Progenitor cell of endocrine pancreas (in vitro differentiated cells): ENCODE data around the gene CAPZA1. TPM values are rescaled to one million over a fixed set of nuclear protein-coding genes. Genes with fewer than 3 reads are reported as not detected.

Experiments
- DNase-seq: peaks from one replicate; pipeline ENCODE4 v3.0.0; 2021; ENCODE audit warnings: low spot score; ENCODE audit not compliant: unreplicated experiment
- H3K27ac Mint-ChIP-seq: 2 replicates; pipeline ENCODE4 v1.8.0; 2021; ENCODE audit warnings: mild to moderate bottlenecking, moderate library complexity, mixed read lengths
- H3K27me3 Mint-ChIP-seq: 2 replicates; pipeline ENCODE4 v1.8.0; 2021; ENCODE audit warnings: mixed read lengths
- H3K36me3 Mint-ChIP-seq: 2 replicates; pipeline ENCODE4 v1.8.0; 2022; ENCODE audit warnings: mixed read lengths; ENCODE audit not compliant: insufficient read depth
- H3K4me1 Mint-ChIP-seq: 2 replicates; pipeline ENCODE4 v1.8.0; 2021; ENCODE audit warnings: low read depth, mixed read lengths
- H3K4me3 Mint-ChIP-seq: 2 replicates; pipeline ENCODE4 v1.8.0; 2021; ENCODE audit warnings: low read depth, mild to moderate bottlenecking, moderate library complexity, mixed read lengths
- H3K9me3 Mint-ChIP-seq: 2 replicates; pipeline ENCODE4 v1.8.0; 2021; ENCODE audit warnings: low read depth, mixed read lengths
- total RNA-seq: library from RNA; stranded (reverse); gene quantifications from 2 replicates; pipeline ENCODE4 v1.2.1, GENCODE V29; 2021
- TF ChIP-seq, protein P1 (sequence below): fragments of 200-600 bp; sonication (generic); IDR thresholded peaks from one replicate; pipeline ENCODE4 v1.5.0; 2021; ENCODE audit warnings: antibody characterized with exemption, mild to moderate bottlenecking; ENCODE audit not compliant: unreplicated experiment

CAPZA1 gene
- total RNA-seq, 1 donor from 2014 or later, result 129 TPM

DNA sequence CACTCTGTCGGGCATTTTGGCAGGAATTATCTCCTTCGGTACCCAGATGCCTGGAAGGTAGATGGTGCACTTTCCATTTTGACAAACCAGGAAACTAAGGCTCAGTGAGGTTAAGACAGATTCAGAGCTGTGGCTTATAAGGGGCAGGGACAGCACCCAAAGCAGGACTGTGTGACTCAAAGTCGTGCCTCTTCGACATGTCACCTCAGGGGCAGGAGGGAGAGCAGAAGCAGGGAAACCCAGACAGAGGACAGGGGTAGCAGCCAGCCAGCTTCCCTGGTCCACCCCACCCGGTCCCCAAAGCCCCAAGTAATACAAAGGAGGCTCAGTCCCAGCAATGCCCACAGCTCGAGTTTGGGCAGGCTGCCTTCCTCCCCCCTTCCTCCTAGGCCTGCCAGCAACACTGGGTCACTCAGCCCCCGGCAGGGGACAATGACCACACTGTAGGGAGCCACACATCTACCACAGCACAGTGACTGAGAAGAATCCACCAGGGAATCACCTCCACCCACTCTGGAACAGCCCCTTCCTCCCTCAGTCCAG is 84.8 kb downstream of the CAPZA1 start:
- H3K9me3 Mint-ChIP-seq, result no peaks in the 10 kb centered on the region
- peaks cover 34% of the 10 kb centered on the region for H3K4me1 Mint-ChIP-seq
- peak overlapping the region; percentile 67 for H3K4me3 Mint-ChIP-seq
- DNase-seq, result no peak
- H3K27me3 Mint-ChIP-seq, result peaks cover 21% of the 10 kb centered on the region
- peaks cover 13% of the 10 kb centered on the region for H3K36me3 Mint-ChIP-seq
- H3K27ac Mint-ChIP-seq, result peak overlapping the region; percentile 84
- TF ChIP-seq, protein P1, sequence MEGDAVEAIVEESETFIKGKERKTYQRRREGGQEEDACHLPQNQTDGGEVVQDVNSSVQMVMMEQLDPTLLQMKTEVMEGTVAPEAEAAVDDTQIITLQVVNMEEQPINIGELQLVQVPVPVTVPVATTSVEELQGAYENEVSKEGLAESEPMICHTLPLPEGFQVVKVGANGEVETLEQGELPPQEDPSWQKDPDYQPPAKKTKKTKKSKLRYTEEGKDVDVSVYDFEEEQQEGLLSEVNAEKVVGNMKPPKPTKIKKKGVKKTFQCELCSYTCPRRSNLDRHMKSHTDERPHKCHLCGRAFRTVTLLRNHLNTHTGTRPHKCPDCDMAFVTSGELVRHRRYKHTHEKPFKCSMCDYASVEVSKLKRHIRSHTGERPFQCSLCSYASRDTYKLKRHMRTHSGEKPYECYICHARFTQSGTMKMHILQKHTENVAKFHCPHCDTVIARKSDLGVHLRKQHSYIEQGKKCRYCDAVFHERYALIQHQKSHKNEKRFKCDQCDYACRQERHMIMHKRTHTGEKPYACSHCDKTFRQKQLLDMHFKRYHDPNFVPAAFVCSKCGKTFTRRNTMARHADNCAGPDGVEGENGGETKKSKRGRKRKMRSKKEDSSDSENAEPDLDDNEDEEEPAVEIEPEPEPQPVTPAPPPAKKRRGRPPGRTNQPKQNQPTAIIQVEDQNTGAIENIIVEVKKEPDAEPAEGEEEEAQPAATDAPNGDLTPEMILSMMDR, result no peak

- Mint-ChIP-seq H3K4me1 (peaks cover 33% of the 10 kb centered on the region), H3K9me3 (no peaks in the 10 kb centered on the region)
Measured at GRCh38 chr1:112704934-112705627, 85.4 kb downstream of the CAPZA1 start.

GRCh38 chr1:112706505-112707220 is 87.0 kb downstream of the CAPZA1 start, which contains the start of gene RHOC:
Gene RHOC (minus strand): TSS chr1:112707127. CDS start chr1:112703799, 3,328 bp downstream.
- peak; percentile 49 for DNase-seq
- H3K4me1 Mint-ChIP-seq, result peaks cover 30% of the 10 kb centered on the region
- TF ChIP-seq, protein P1, result no peak
- peak within 1 kb of the TSS; percentile 91 for H3K27ac Mint-ChIP-seq
- H3K27me3 Mint-ChIP-seq, result peaks cover 43% of the 10 kb centered on the region
- H3K9me3 Mint-ChIP-seq, result no peaks in the 10 kb centered on the region
- peaks cover 4% of the 10 kb centered on the region for H3K36me3 Mint-ChIP-seq
- peak within 1 kb of the TSS; percentile 72 for H3K4me3 Mint-ChIP-seq

More at GRCh38 chr1:112704934-112705627, 85.4 kb downstream of the CAPZA1 start:
- TF ChIP-seq, protein P1, result no peak
- H3K27me3 Mint-ChIP-seq, result peaks cover 27% of the 10 kb centered on the region
- peaks cover 8% of the 10 kb centered on the region for H3K36me3 Mint-ChIP-seq
- peak overlapping the region; percentile 95 for H3K27ac Mint-ChIP-seq
- peak overlapping the region; percentile 67 for H3K4me3 Mint-ChIP-seq
- peak; percentile 57 for DNase-seq

- H3K9me3 Mint-ChIP-seq, result no peaks in the 10 kb centered on the region
- peaks cover 50% of the 10 kb centered on the region for H3K27me3 Mint-ChIP-seq
- peak overlapping the region; percentile 72 for H3K4me3 Mint-ChIP-seq
- peak overlapping the region; percentile 78 for H3K27ac Mint-ChIP-seq
- no peaks in the 10 kb centered on the region for H3K36me3 Mint-ChIP-seq
- DNase-seq, result peak; percentile 82
- H3K4me1 Mint-ChIP-seq, result peaks cover 27% of the 10 kb centered on the region
- TF ChIP-seq, protein P1, result peak; percentile 89
Measured at GRCh38 chr1:112707221-112708001, 87.8 kb downstream of the CAPZA1 start.
